BJ (cell line): ENCODE measurements around the gene ST6GALNAC2. TPM values are rescaled to one million over a fixed set of nuclear protein-coding genes. Genes with fewer than 3 reads are reported as not detected.

Experiments
- CTCF ChIA-PET: fragments of 350-600 bp; formaldehyde crosslinking; extraction: SDS; loops from one replicate; lab custom pipeline; 2021; ENCODE audit warnings: antibody characterized with exemption, inconsistent platforms; lab: Yijun Ruan, JAX
- POLR2A ChIA-PET: fragments of 300-600 bp; sonication (Branson Sonifier 250); formaldehyde crosslinking; extraction: SDS; loops from one replicate; lab custom pipeline; 2021; ENCODE audit warnings: antibody characterized with exemption; lab: Charles Lee
- DNase-seq: peaks from one replicate; pipeline ENCODE4 v3.0.0-alpha.2; 2011; ENCODE audit warnings: low read depth
- H3K27me3 ChIP-seq: 2 replicates; pipeline ENCODE4 v1.6.0; 2011; ENCODE audit warnings: low read length; ENCODE audit not compliant: control insufficient read depth, insufficient read depth
- H3K36me3 ChIP-seq: 2 replicates; pipeline ENCODE4 v1.5.1; 2011; ENCODE audit warnings: low read length; ENCODE audit not compliant: control insufficient read depth, insufficient read depth
- H3K4me3 ChIP-seq: 2 replicates; pipeline ENCODE4 v1.5.1; 2011; ENCODE audit warnings: low read depth, mild to moderate bottlenecking, control low read depth, low read length
- CTCF ChIP-seq: IDR thresholded peaks from 2 replicates; pipeline ENCODE4 v1.5.1; 2011; ENCODE audit warnings: low read depth, mild to moderate bottlenecking, control low read depth, inconsistent platforms, low read length, moderate library complexity; ENCODE audit not compliant: insufficient read depth
- polyA plus RNA-seq: library from polyadenylated mRNA; depleted of rRNA; stranded (reverse); fragments of >200 nt; gene quantifications from 2 replicates; pipeline ENCODE4 v1.2.3, GENCODE V29; 2011

Gene ST6GALNAC2
- polyA plus RNA-seq, 1 experiment, result 0.72 TPM

DNA sequence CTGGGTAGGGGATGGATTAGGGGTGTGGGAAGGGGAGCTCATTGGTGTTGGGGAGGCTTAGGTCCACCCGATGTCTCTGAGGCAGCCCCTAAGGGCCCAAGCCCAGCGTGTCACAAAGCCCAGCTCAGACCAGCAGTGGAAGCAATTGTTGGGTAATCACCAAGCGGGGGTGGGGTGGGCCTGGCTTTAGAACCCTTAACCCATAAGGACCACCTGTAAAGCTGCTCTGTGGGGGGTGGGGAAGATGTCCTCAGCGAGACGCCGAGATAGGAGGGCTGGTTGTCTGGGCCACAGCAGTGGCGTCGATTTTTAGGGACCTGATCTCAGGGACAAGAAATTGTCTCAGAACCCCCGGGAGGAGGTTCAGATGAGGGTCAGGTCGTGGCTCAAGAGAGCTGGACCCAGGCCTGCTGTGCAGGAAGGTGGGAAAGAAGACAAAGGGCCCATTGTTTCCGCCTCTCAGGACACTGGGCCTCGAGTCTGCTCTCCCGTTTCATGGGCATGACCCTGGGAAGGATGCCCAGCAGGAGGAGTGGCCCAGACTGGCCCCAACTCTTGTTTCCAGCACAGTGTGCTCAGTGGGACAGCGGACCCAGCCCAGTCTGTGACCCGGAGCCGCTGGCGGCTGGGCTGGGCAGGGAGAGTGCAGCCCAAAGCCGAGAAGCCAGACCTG lies 15.9 kb downstream of the ST6GALNAC2 start:
- Histone ChIP-seq H3K27me3 (no peaks in the 10 kb centered on the region), H3K4me3 (no peak overlapping the region), H3K36me3 (peaks cover 4% of the 10 kb centered on the region; the same call in 1 of the 2 replicates)
- TF ChIP-seq CTCF, result no peak
- ChIA-PET CTCF (interaction anchor here (0.7 kb wide), 1 partner anchor 54 kb away, joined by 3 read pairs; no protein-coding TSS in a partner anchor), POLR2A (no interaction called here)
- DNase-seq, result no peak

- DNase-seq, result no peak
- no peak overlapping the region for H3K4me3 ChIP-seq
- POLR2A ChIA-PET, result no interaction called here
- TF ChIP-seq CTCF, result no peak
- CTCF ChIA-PET, result no interaction called here
- H3K27me3 ChIP-seq, result no peaks in the 10 kb centered on the region
- peaks cover 4% of the 10 kb centered on the region; the same call in 1 of the 2 replicates for H3K36me3 ChIP-seq
Measured at GRCh38 chr17:76568811-76569221, 16.8 kb downstream of the ST6GALNAC2 start.

DNA sequence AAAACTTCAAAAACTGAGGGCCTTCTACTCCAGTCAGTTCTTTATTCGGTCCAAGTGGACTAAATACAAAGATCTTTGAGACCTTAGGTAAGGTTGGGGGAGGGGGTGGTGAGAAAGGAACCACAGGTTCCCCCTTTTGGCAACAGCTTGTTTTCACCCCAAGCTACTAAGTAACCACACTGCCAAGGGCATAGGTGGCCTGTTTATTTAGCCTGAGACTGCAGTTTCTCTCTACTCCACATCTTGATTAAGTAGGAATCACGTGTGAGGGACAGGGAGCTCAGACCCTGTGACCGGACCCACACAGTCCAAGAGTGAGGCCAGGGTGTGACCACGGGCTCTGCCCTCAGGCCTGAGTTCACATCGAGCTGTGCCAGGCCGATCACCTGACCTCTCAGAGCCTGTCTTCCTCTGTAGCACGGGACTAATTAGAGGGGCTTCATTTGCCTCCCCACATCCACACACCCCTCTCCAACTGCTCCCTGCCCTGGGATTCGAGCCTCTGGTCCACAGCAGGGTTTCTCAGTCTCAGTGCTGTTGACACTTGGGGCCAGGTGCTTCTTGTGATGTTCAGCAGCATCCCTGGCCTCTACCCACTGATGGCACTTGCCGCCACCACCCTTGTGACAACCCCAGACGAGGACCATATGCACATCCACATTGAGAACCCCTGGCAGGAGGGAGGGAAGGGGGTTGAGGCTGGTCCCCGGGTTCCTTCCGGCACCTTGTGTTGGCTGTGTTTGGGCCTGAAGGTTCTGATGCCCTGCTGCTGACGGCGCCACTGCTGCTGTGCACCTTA lies 17.8 kb downstream of the ST6GALNAC2 start:
- TF ChIP-seq CTCF, result no peak
- no peak for DNase-seq
- H3K36me3 ChIP-seq, result peaks cover 4% of the 10 kb centered on the region; the same call in 1 of the 2 replicates
- no peaks in the 10 kb centered on the region for H3K27me3 ChIP-seq
- no peak overlapping the region for H3K4me3 ChIP-seq
- ChIA-PET POLR2A (no interaction called here), CTCF (interaction anchor here (1.4 to 1.7 kb wide), 2 partner anchors 10 to 56 kb away, joined by 5 to 8 read pairs; no protein-coding TSS in a partner anchor)

- CTCF ChIA-PET, result interaction anchor here (1.1 to 1.7 kb wide), 3 partner anchors 9 to 57 kb away, joined by 3 to 8 read pairs (median 5); no protein-coding TSS in a partner anchor
- POLR2A ChIA-PET, result interaction anchor here (0.5 kb wide), 1 partner anchor 11 kb away, joined by 3 read pairs; no protein-coding TSS in a partner anchor
- no peak for DNase-seq
- H3K36me3 ChIP-seq, result peaks cover 4% of the 10 kb centered on the region; the same call in 1 of the 2 replicates
- no peak for TF ChIP-seq CTCF
- no peak overlapping the region for H3K4me3 ChIP-seq
- no peaks in the 10 kb centered on the region for H3K27me3 ChIP-seq
Measured at GRCh38 chr17:76566988-76567431, 18.6 kb downstream of the ST6GALNAC2 start.

GRCh38 chr17:76566613-76566943 lies 19.1 kb downstream of the ST6GALNAC2 start:
- TF ChIP-seq CTCF, result no peak
- DNase-seq, result no peak
- Histone ChIP-seq H3K4me3 (no peak overlapping the region), H3K36me3 (peaks cover 4% of the 10 kb centered on the region; the same call in 1 of the 2 replicates), H3K27me3 (no peaks in the 10 kb centered on the region)
- ChIA-PET POLR2A (interaction anchor here (0.5 kb wide), 1 partner anchor 11 kb away, joined by 3 read pairs; no protein-coding TSS in a partner anchor), CTCF (interaction anchor here (1.1 to 1.7 kb wide), 3 partner anchors 9 to 21 kb away, joined by 3 to 8 read pairs (median 3); no protein-coding TSS in a partner anchor)
